Measurements from ENCODE around the gene FSTL5.
"Not testable (repeated sequence)": the region's sequence is repeated elsewhere in the genome, so short reads cannot be mapped to it uniquely, and the experiment has no call there.

FSTL5 gene

DNA sequence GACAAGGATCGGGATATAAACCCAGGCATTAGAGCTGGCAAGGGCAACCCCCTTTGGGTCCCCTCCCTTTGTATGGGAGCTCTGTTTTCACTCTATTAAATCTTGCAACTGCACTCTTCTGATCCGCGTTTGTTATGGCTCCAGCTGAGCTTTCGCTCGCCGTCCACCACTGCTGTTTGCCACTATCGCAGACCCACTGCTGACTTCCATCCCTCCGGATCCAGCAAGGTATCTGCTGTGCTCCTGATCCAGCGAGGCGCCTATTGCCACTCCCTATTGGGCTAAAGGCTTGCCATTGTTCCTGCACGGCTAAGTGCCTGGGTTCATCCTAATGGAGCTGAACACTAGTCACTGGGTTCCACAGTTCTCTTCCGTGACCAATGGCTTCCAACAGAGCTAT, 59.9 kb downstream of the FSTL5 start:
- H3K36me3 ChIP-seq (ENCODE audit: control insufficient read depth in 2 of 2, insufficient read depth in 2 of 2, low read length in 2 of 2); H3K27ac ChIP-seq (ENCODE audit: low read length); H3K9ac ChIP-seq (ENCODE audit: low read length in 2 of 2); H3K27me3 ChIP-seq (ENCODE audit: control insufficient read depth in 1 of 2, insufficient read depth in 2 of 2, low read length in 2 of 2); H3K9me3 ChIP-seq (ENCODE audit: control insufficient read depth in 2 of 2, low read length in 2 of 2); H3K4me1 ChIP-seq (ENCODE audit: control insufficient read depth, insufficient read depth, low read length); H3K4me3 ChIP-seq (ENCODE audit: low read length in 2 of 2): not testable (repeated sequence)

DNA sequence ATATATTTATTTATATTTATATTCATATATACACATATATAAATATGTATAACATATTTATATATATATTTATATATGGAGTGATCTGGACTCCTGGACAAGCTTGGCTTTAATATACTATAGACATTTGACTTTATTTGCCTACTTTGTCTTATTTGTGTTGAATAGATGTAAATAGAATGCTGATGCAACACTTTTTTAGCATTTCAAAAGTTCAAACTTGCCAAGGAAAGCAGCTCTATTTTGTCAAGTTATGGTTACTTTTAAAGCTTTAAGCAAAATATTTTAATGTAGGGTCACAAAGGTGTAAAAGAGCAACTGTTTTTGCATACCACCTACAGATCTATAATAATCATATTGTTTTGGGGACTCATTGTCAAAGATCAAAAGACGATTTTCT, 61.1 kb downstream of the FSTL5 start:
- Histone ChIP-seq H3K9me3 (ENCODE audit: control insufficient read depth in 2 of 2, low read length in 2 of 2) (no peaks in the 10 kb centered on the region), H3K4me1 (ENCODE audit: control insufficient read depth, insufficient read depth, low read length) (no peaks in the 10 kb centered on the region), H3K27me3 (ENCODE audit: control insufficient read depth in 1 of 2, insufficient read depth in 2 of 2, low read length in 2 of 2) (no peaks in the 10 kb centered on the region), H3K4me3 (ENCODE audit: low read length in 2 of 2) (no peak overlapping the region), H3K9ac (ENCODE audit: low read length in 2 of 2) (no peak overlapping the region), H3K27ac (ENCODE audit: low read length) (no peak overlapping the region), H3K36me3 (ENCODE audit: control insufficient read depth in 2 of 2, insufficient read depth in 2 of 2, low read length in 2 of 2) (no peaks in the 10 kb centered on the region)

DNA sequence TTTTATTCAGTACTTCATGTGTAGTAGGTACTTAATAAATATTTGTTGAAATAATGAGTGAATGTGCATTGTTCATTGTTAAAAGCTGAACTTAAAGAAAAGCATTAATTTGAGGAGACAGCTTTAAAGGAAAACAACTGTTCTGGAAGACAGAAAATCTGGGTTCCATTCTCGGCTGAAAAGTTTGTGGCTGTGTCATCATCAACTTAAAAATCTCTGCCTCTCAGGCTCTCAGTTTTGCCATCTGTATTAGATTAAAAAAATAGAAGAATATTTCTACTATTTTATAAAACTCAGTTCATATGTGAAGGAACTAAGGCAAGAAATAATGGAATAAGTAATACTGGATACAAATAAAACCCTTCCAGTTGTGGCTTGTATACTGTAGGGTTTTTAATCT, 62.5 kb downstream of the FSTL5 start:
- Histone ChIP-seq H3K4me1 (ENCODE audit: control insufficient read depth, insufficient read depth, low read length) (no peaks in the 10 kb centered on the region), H3K27ac (ENCODE audit: low read length) (no peak overlapping the region), H3K4me3 (ENCODE audit: low read length in 2 of 2) (no peak overlapping the region), H3K9me3 (ENCODE audit: control insufficient read depth in 2 of 2, low read length in 2 of 2) (no peaks in the 10 kb centered on the region), H3K36me3 (ENCODE audit: control insufficient read depth in 2 of 2, insufficient read depth in 2 of 2, low read length in 2 of 2) (no peaks in the 10 kb centered on the region), H3K9ac (ENCODE audit: low read length in 2 of 2) (no peak overlapping the region), H3K27me3 (ENCODE audit: control insufficient read depth in 1 of 2, insufficient read depth in 2 of 2, low read length in 2 of 2) (no peaks in the 10 kb centered on the region)

DNA sequence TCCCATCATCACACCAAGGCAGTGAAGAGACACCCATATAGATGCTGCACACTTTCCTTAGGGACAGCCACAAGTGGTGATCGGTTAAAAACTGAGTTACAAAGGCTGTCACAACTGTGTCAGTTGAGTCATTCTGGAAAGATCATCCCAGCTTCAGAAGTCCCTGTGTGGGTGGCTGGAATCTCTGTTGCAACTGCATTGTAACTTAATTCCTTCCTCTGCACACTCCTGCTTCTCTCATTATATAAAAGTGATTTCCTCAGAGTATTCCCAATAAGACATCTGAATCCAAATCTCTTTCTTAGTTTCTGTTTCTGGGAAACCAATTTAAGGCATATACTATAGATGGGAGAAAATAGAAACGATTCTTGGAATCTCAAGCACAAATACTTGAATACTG, 88.1 kb downstream of the FSTL5 start:
- Histone ChIP-seq H3K9ac (ENCODE audit: low read length in 2 of 2) (no peak overlapping the region), H3K4me3 (ENCODE audit: low read length in 2 of 2) (no peak overlapping the region), H3K27ac (ENCODE audit: low read length) (no peak overlapping the region), H3K4me1 (ENCODE audit: control insufficient read depth, insufficient read depth, low read length) (no peaks in the 10 kb centered on the region), H3K9me3 (ENCODE audit: control insufficient read depth in 2 of 2, low read length in 2 of 2) (no peaks in the 10 kb centered on the region), H3K36me3 (ENCODE audit: control insufficient read depth in 2 of 2, insufficient read depth in 2 of 2, low read length in 2 of 2) (no peaks in the 10 kb centered on the region), H3K27me3 (ENCODE audit: control insufficient read depth in 1 of 2, insufficient read depth in 2 of 2, low read length in 2 of 2) (no peaks in the 10 kb centered on the region)

DNA sequence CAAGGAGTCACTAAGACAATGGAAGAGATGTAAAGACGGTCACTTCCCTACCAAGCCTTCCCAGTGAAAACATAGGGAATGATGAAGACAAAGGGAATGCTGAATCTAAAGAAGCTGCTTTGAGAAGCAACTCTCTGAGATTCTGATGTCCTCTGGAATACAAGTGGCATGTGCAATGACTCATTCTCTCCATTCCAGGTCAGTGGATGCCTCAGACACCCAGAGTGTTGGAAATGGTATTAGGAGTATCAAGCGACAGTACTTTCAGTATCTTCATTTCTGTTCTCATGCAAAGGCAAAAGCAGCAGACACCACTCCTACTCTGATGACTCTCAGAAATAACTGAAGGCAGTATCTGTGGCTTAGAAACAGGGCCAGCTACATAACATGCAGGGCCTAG, 102.6 kb downstream of the FSTL5 start:
- H3K4me3 ChIP-seq (ENCODE audit: low read length in 2 of 2), result no peak overlapping the region
- no peaks in the 10 kb centered on the region for H3K9me3 ChIP-seq (ENCODE audit: control insufficient read depth in 2 of 2, low read length in 2 of 2)
- no peak overlapping the region for H3K9ac ChIP-seq (ENCODE audit: low read length in 2 of 2)
- no peak overlapping the region for H3K27ac ChIP-seq (ENCODE audit: low read length)
- no peaks in the 10 kb centered on the region for H3K27me3 ChIP-seq (ENCODE audit: control insufficient read depth in 1 of 2, insufficient read depth in 2 of 2, low read length in 2 of 2)
- no peaks in the 10 kb centered on the region for H3K36me3 ChIP-seq (ENCODE audit: control insufficient read depth in 2 of 2, insufficient read depth in 2 of 2, low read length in 2 of 2)
- no peaks in the 10 kb centered on the region for H3K4me1 ChIP-seq (ENCODE audit: control insufficient read depth, insufficient read depth, low read length)

DNA sequence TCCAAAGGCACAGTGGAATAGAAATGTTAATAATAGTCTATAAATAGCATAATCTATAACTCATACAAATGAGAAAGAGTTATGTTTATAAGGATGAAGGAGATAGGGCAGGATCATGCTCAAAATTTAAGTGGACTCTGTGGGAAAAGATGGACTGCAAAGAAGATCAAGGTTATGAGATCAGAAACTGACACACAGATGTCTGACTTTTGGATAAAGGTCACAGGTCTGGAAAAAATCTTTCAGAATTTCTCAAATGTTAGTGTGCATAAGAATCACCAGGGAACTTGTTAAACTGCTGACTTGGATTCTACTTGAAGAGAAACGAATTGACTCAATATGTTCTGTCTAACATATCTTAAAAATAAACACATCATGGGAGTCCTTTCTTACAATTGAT, 104.1 kb downstream of the FSTL5 start:
- no peaks in the 10 kb centered on the region for H3K36me3 ChIP-seq (ENCODE audit: control insufficient read depth in 2 of 2, insufficient read depth in 2 of 2, low read length in 2 of 2)
- no peak overlapping the region for H3K9ac ChIP-seq (ENCODE audit: low read length in 2 of 2)
- no peak overlapping the region for H3K4me3 ChIP-seq (ENCODE audit: low read length in 2 of 2)
- no peak overlapping the region for H3K27ac ChIP-seq (ENCODE audit: low read length)
- H3K4me1 ChIP-seq (ENCODE audit: control insufficient read depth, insufficient read depth, low read length), result no peaks in the 10 kb centered on the region
- no peaks in the 10 kb centered on the region for H3K9me3 ChIP-seq (ENCODE audit: control insufficient read depth in 2 of 2, low read length in 2 of 2)
- H3K27me3 ChIP-seq (ENCODE audit: control insufficient read depth in 1 of 2, insufficient read depth in 2 of 2, low read length in 2 of 2), result no peaks in the 10 kb centered on the region

DNA sequence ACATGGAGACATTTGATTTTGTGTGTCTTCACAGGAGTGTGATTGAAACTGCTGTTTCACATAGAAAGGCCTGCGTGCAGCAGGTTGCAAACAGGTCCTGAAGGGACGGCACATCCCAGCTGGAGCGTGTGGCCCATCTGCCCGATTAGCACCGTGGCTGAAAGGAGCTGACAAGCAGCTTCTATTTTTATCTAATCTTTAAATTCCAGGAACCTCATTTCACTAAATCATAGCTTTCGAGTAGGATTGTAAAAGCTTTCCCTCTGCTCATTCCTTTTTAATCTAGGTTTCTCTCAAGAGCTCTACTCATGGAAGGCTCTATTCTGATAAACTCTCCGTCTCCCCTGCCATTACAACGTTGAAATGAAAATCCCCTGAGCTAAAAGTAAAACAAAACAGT, 106.8 kb downstream of the FSTL5 start:
- Histone ChIP-seq H3K36me3 (ENCODE audit: control insufficient read depth in 2 of 2, insufficient read depth in 2 of 2, low read length in 2 of 2) (no peaks in the 10 kb centered on the region), H3K27me3 (ENCODE audit: control insufficient read depth in 1 of 2, insufficient read depth in 2 of 2, low read length in 2 of 2) (no peaks in the 10 kb centered on the region), H3K4me3 (ENCODE audit: low read length in 2 of 2) (no peak overlapping the region), H3K27ac (ENCODE audit: low read length) (no peak overlapping the region), H3K9me3 (ENCODE audit: control insufficient read depth in 2 of 2, low read length in 2 of 2) (no peaks in the 10 kb centered on the region), H3K9ac (ENCODE audit: low read length in 2 of 2) (no peak overlapping the region), H3K4me1 (ENCODE audit: control insufficient read depth, insufficient read depth, low read length) (no peaks in the 10 kb centered on the region)

DNA sequence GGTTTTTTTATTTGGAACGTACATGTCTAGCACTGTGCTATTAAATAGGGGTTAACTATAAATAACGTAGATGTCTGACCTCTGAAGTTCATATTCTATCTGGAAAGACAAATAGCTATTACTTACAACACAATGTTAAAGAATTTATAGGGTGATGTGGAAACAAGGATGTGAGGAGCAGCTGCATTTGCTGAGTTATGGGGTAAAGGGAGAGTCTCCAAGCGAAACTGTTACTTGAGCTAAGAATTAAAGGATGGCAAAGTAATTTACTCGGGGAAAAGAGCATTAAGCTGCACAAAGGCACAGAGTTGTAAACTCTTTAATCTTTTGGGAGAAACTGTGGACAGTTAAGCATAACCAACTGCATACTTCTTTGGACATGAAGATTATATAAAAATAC, 117.7 kb downstream of the FSTL5 start:
- no peaks in the 10 kb centered on the region for H3K36me3 ChIP-seq (ENCODE audit: control insufficient read depth in 2 of 2, insufficient read depth in 2 of 2, low read length in 2 of 2)
- H3K27me3 ChIP-seq (ENCODE audit: control insufficient read depth in 1 of 2, insufficient read depth in 2 of 2, low read length in 2 of 2), result no peaks in the 10 kb centered on the region
- H3K9ac ChIP-seq (ENCODE audit: low read length in 2 of 2), result no peak overlapping the region
- H3K4me3 ChIP-seq (ENCODE audit: low read length in 2 of 2), result no peak overlapping the region
- no peak overlapping the region for H3K27ac ChIP-seq (ENCODE audit: low read length)
- no peaks in the 10 kb centered on the region for H3K9me3 ChIP-seq (ENCODE audit: control insufficient read depth in 2 of 2, low read length in 2 of 2)
- H3K4me1 ChIP-seq (ENCODE audit: control insufficient read depth, insufficient read depth, low read length), result no peaks in the 10 kb centered on the region

DNA sequence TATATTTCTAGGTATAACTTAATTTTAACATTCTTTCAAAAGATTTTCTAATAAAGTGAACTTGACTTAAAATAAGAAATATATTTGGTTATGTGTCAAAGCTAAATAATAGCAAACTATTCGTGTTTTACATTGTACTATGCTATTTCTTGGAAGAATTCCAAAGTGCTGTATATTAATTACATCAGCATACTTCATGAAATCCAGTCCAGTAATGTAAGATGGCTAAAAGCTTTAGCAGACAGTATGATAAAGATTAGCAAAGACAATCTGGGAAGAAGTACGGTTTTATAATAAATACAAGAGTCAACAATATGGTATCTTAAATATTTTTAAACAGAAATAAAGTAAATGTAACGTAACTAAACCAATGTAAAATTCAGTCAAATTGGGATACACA, 125.7 kb downstream of the FSTL5 start:
- no peak overlapping the region for H3K4me3 ChIP-seq (ENCODE audit: low read length in 2 of 2)
- H3K36me3 ChIP-seq (ENCODE audit: control insufficient read depth in 2 of 2, insufficient read depth in 2 of 2, low read length in 2 of 2), result no peaks in the 10 kb centered on the region
- H3K9ac ChIP-seq (ENCODE audit: low read length in 2 of 2), result no peak overlapping the region
- no peak overlapping the region for H3K27ac ChIP-seq (ENCODE audit: low read length)
- no peaks in the 10 kb centered on the region for H3K4me1 ChIP-seq (ENCODE audit: control insufficient read depth, insufficient read depth, low read length)
- no peaks in the 10 kb centered on the region for H3K27me3 ChIP-seq (ENCODE audit: control insufficient read depth in 1 of 2, insufficient read depth in 2 of 2, low read length in 2 of 2)
- no peaks in the 10 kb centered on the region for H3K9me3 ChIP-seq (ENCODE audit: control insufficient read depth in 2 of 2, low read length in 2 of 2)

DNA sequence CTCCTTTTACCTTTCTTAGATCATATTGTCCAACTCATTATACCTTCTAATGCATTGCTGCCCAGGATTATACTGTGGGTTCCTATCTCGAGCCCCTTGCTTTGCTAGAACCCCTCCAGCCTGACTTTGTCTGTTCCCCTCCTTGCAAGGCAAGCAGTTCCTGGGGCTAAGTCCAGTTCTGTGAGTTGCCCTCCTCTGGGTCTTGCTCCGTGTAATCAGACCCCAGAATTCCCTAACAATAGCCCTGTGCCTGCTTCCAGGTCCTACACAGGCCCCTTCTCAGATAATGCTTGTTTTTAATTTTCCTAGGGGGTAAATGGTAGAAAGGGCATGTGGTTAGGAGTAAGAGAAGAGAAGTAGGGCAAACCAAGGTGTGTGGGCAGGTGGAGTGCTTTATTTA, 145.9 kb downstream of the FSTL5 start:
- no peaks in the 10 kb centered on the region for H3K9me3 ChIP-seq (ENCODE audit: control insufficient read depth in 2 of 2, low read length in 2 of 2)
- H3K27ac ChIP-seq (ENCODE audit: low read length), result no peak overlapping the region
- no peaks in the 10 kb centered on the region for H3K36me3 ChIP-seq (ENCODE audit: control insufficient read depth in 2 of 2, insufficient read depth in 2 of 2, low read length in 2 of 2)
- no peak overlapping the region for H3K4me3 ChIP-seq (ENCODE audit: low read length in 2 of 2)
- no peaks in the 10 kb centered on the region for H3K27me3 ChIP-seq (ENCODE audit: control insufficient read depth in 1 of 2, insufficient read depth in 2 of 2, low read length in 2 of 2)
- no peaks in the 10 kb centered on the region for H3K4me1 ChIP-seq (ENCODE audit: control insufficient read depth, insufficient read depth, low read length)
- H3K9ac ChIP-seq (ENCODE audit: low read length in 2 of 2), result no peak overlapping the region

DNA sequence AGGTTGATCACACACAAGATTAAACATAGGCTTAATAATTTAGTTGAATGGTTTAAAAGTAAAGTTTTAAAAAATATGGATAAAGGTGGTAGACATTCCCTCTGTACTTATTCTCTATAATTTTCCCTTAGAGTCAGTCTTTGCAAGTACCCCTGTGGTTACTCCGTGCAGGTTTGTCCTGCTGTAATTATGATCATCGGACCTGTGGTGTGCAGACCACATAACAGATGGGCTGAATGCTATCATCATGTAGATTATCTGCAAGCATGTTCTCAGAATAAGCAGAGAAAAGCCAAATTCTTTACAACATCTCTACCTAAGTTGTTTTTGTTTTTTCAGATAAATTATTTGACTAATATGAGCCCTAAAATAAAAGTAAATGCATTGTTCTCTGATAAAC, 146.8 kb downstream of the FSTL5 start:
- H3K27ac ChIP-seq (ENCODE audit: low read length), result no peak overlapping the region
- H3K4me1 ChIP-seq (ENCODE audit: control insufficient read depth, insufficient read depth, low read length), result no peaks in the 10 kb centered on the region
- H3K9me3 ChIP-seq (ENCODE audit: control insufficient read depth in 2 of 2, low read length in 2 of 2), result no peaks in the 10 kb centered on the region
- H3K4me3 ChIP-seq (ENCODE audit: low read length in 2 of 2), result no peak overlapping the region
- H3K27me3 ChIP-seq (ENCODE audit: control insufficient read depth in 1 of 2, insufficient read depth in 2 of 2, low read length in 2 of 2), result no peaks in the 10 kb centered on the region
- no peaks in the 10 kb centered on the region for H3K36me3 ChIP-seq (ENCODE audit: control insufficient read depth in 2 of 2, insufficient read depth in 2 of 2, low read length in 2 of 2)
- no peak overlapping the region for H3K9ac ChIP-seq (ENCODE audit: low read length in 2 of 2)

DNA sequence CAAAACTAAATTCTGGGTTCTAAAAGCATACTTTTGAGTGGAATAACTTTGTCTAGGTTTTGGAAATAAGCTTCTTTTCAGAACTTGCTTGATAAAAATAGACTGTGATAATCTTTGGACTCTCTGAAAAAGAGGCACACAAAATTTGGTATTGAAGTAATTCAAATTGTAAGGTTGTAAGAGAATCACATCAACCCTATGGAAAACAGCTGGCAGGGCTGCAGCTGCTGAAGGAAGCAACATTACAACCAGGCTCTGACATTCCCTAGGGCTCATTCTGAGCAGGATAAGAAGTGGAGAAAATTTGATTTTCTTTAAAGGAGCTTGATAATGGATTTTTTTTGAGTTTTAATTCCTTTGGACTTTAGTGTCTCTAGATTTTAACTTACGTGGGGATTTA, 147.6 kb downstream of the FSTL5 start:
- H3K9ac ChIP-seq (ENCODE audit: low read length in 2 of 2), result no peak overlapping the region
- no peaks in the 10 kb centered on the region for H3K36me3 ChIP-seq (ENCODE audit: control insufficient read depth in 2 of 2, insufficient read depth in 2 of 2, low read length in 2 of 2)
- H3K27ac ChIP-seq (ENCODE audit: low read length), result no peak overlapping the region
- H3K9me3 ChIP-seq (ENCODE audit: control insufficient read depth in 2 of 2, low read length in 2 of 2), result no peaks in the 10 kb centered on the region
- no peaks in the 10 kb centered on the region for H3K27me3 ChIP-seq (ENCODE audit: control insufficient read depth in 1 of 2, insufficient read depth in 2 of 2, low read length in 2 of 2)
- H3K4me3 ChIP-seq (ENCODE audit: low read length in 2 of 2), result no peak overlapping the region
- no peaks in the 10 kb centered on the region for H3K4me1 ChIP-seq (ENCODE audit: control insufficient read depth, insufficient read depth, low read length)
